ENCODE results near the gene APOBEC3B. TPM values are rescaled to one million over a fixed set of nuclear protein-coding genes. Genes with fewer than 3 reads are reported as not detected.
"Not testable (repeated sequence)": the region's sequence is repeated elsewhere in the genome, so short reads cannot be mapped to it uniquely, and the experiment has no call there.

The APOBEC3B gene
- total RNA-seq, 2 donors from 2014 or later = 0.90 TPM; not detected in 1

DNA sequence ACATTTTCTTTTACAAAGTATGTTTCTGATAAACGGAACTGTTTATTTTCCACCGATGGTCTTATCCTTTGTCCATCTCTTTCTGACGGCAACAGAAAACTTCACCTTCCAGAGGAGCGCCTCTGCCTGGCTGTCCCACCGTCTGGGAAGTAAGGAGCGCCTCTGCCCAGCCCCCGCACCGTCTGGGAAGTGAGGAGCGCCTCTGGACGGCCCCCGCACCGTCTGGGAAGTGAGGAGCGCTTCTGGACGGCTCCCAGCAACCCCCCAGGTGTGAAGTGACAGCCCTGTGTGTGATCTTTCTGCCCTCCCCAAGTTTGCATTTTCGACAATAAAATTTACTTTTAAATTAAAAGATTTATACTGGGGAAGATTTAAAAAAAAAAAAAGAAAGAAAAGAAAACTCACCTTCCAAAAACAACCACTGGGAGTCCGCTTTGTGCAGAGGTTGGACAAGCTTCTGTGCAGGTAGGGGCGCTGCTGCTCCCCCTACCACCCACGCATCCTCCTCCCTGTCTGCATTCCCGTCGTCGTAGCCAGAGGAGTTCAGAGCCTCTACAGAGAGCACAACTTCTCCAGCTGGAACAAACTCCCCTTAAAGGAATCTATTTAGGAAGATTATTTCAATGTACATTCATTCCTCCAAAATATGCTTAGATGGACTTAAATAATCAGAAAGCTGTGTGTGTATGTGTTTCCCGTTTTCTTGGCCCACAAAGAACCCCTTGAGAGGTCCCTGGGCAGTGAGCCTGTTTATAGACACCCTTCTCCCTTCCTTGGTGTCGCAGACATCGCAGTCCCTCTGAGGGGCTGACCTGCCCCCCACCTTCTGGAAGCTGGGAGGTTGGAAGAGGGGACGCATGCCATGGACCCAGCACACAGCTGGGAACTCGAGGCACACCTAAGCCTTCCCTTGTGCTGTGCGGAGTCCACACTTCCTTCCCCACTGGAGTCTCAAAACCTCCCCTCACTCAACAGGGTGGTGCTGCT is 849 bp upstream of the APOBEC3B start:
- peak overlapping the region in 1 of 2 donors; percentile 24 for H3K4me3 ChIP-seq
- TF ChIP-seq, protein P1, sequence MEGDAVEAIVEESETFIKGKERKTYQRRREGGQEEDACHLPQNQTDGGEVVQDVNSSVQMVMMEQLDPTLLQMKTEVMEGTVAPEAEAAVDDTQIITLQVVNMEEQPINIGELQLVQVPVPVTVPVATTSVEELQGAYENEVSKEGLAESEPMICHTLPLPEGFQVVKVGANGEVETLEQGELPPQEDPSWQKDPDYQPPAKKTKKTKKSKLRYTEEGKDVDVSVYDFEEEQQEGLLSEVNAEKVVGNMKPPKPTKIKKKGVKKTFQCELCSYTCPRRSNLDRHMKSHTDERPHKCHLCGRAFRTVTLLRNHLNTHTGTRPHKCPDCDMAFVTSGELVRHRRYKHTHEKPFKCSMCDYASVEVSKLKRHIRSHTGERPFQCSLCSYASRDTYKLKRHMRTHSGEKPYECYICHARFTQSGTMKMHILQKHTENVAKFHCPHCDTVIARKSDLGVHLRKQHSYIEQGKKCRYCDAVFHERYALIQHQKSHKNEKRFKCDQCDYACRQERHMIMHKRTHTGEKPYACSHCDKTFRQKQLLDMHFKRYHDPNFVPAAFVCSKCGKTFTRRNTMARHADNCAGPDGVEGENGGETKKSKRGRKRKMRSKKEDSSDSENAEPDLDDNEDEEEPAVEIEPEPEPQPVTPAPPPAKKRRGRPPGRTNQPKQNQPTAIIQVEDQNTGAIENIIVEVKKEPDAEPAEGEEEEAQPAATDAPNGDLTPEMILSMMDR (IDR thresholded peaks at IDR 0.05) = no peak
- peak overlapping the region in 1 of 2 donors; percentile 26 for H3K27ac ChIP-seq
- DNase-seq (ENCODE audit: low spot score) = no peak
- H3K27me3 ChIP-seq = no peaks in the 10 kb centered on the region
- H3K9me3 ChIP-seq = no peaks in the 10 kb centered on the region
- H3K4me1 ChIP-seq = no peaks in the 10 kb centered on the region
- H3K36me3 ChIP-seq = no peaks in the 10 kb centered on the region

DNA sequence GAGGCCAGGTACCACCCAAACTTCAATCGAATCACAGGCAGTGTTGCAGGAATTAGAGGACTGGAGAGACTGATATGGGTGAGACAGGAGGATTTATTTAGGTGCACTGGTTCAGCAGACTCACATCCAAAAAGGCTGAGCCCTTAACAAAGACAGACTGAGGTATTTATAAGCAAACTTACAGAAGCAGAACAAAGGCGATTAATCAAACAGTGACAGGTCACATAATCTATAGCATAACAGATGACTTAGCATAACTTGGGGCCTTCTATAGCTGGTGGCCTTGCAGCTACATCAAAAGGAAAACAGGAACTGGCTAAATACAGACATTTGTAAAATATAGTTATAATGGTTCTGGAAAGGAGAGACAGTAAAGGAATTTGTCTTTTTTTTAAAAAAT is 2.1 kb downstream of the APOBEC3B start:
- Histone ChIP-seq H3K9me3 (no peaks in the 10 kb centered on the region), H3K27ac (no peak overlapping the region), H3K4me1 (no peaks in the 10 kb centered on the region), H3K36me3 (no peaks in the 10 kb centered on the region), H3K4me3 (no peak overlapping the region), H3K27me3 (no peaks in the 10 kb centered on the region)
- DNase-seq (ENCODE audit: low spot score) = no peak
- TF ChIP-seq, protein P1 (IDR thresholded peaks at IDR 0.05) = no peak

DNA sequence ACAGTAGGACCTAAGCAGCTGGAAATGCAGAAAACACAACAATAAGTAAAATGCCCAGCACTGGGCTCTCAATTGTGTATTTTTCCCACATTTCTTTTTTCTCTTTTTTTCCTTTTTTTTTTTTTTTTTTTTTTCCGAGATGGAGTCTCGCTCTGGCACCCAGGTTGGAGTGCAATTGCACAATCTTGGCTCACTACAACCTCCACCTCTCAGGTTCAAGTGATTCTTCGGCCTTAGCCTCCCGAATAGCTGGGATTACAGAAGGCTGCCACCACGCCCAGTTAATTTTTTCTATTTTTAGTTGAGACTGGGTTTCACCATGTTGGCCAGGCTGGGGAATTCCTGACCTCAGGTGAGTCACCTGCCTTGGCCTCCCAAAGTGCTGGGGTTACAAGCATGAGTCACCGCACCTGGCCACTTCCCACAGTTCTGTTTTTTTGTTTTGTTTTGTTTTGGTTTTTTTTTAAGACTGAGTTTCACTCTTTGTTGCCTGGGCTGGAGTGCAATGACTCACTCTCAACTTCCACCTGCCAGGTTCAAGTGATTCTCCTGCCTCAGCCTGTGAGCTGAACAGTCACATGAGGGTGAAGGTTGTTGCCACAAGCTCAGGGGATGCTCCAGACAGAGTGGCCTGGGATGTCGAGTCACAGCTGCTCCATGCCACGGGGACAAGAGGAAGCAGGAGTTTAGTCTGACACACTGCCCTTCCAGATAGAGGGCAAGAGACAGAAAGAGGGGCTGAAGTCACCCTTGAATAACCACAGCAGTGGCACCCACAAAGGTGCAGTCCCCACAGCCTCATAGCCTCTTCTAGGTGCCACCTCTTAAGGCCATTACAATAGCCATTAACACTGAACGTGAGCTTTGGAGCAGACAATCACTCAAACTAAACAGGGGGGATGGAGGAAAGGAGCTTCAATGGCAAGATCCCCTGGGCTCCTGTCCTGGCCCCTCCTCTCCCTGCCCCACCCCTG is 2.9 kb downstream of the APOBEC3B start:
- not testable (repeated sequence) for DNase-seq (ENCODE audit: low spot score); H3K36me3 ChIP-seq; H3K4me3 ChIP-seq; H3K4me1 ChIP-seq; H3K27me3 ChIP-seq; H3K27ac ChIP-seq; H3K9me3 ChIP-seq

DNA sequence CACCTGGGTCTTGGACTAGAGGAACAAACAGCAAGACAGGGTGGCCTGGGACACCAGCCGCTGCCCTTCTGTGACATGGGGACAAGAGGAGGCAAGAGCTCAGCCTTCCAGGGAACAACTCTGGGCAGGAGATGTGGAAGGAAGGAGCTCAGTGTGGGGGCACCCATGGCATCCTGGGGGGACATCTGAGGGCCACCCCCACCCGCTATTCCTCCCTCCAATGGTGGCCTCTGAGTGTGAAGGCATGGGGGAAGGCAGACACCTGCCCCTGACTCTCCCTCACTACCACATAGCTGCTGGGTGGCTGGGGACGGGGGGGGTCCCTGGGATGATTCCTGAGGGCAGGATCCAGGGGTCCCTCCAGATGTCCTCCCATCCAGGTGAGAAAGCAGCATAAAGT is 4.5 kb downstream of the APOBEC3B start:
- TF ChIP-seq, protein P1 (IDR thresholded peaks at IDR 0.05) = no peak
- no peak overlapping the region for H3K4me3 ChIP-seq
- H3K9me3 ChIP-seq = no peaks in the 10 kb centered on the region
- no peak overlapping the region for H3K27ac ChIP-seq
- no peaks in the 10 kb centered on the region for H3K27me3 ChIP-seq
- no peak for DNase-seq (ENCODE audit: low spot score)
- H3K4me1 ChIP-seq = no peaks in the 10 kb centered on the region
- H3K36me3 ChIP-seq = no peaks in the 10 kb centered on the region

DNA sequence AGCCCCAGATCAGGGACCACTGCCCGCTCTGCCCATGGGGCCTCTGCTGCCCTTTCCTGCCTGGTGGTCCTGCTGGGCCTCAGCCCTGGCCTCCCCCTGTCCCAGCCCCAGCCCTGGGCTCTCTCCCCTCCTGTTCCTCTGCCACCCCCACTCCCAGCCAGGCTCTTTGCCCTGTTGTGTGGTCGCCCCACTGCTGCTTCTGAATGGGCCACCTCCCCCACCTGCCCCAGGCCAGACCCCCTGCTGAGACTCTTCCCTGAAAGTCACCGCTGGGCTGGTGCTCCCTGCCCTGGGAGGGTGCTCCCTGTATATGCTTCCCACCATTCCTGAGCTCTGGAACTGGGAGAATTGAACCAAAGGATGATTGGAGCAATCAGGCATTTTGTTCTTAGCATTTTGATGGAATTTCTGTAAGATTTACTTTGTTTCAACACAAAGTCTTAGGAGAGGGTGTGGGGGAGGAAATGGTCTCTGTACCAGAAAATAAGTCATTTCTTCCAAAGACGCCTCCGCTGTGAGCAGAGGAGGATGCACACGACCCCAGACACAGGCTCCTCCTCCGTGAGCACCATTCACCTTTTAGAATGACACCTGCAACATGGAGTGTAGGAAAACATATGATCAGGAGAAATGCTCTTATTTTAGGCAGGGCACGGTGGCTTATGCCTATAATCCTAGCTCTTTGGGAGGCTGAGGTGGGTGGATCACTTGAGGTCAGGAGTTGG is 5.2 kb downstream of the APOBEC3B start:
- DNase-seq (ENCODE audit: low spot score) = no peak
- Histone ChIP-seq H3K27ac (no peak overlapping the region), H3K4me1 (no peaks in the 10 kb centered on the region), H3K27me3 (no peaks in the 10 kb centered on the region), H3K36me3 (no peaks in the 10 kb centered on the region), H3K4me3 (no peak overlapping the region), H3K9me3 (no peaks in the 10 kb centered on the region)
- TF ChIP-seq, protein P1 (IDR thresholded peaks at IDR 0.05) = no peak

Measured in right atrium auricular region (tissue), 2 donors.